ENCODE data around the gene PTRH1.
A peak's percentile ranks its signal among the peaks of the same experiment; 100 is the strongest.

Gene PTRH1

GRCh38 chr9:127707766-127708165 lies 7.7 kb downstream of the PTRH1 start:
- Histone ChIP-seq H3K27ac (ENCODE audit: low read depth, low read length) (no peak overlapping the region), H3K27me3 (ENCODE audit: control insufficient read depth, insufficient read depth, low read length) (no peaks in the 10 kb centered on the region), H3K9ac (ENCODE audit: low read length) (no peak overlapping the region), H3K36me3 (ENCODE audit: control insufficient read depth, insufficient read depth, low read length) (no peaks in the 10 kb centered on the region), H3K4me1 (ENCODE audit: control insufficient read depth, insufficient read depth, low read length) (peaks cover 14% of the 10 kb centered on the region), H3K9me3 (ENCODE audit: control insufficient read depth, insufficient read depth, low read depth, low read length) (no peaks in the 10 kb centered on the region), H3K4me3 (ENCODE audit: low read depth, low read length) (no peak overlapping the region)

GRCh38 chr9:127706836-127707241 lies 8.6 kb downstream of the PTRH1 start, which contains the start of gene CFAP157:
Gene CFAP157 (plus strand): TSS chr9:127706988. CDS start chr9:127707032, 44 bp downstream.
- Histone ChIP-seq H3K9ac (ENCODE audit: low read length) (no peak within 1 kb of the TSS), H3K27ac (ENCODE audit: low read depth, low read length) (no peak within 1 kb of the TSS), H3K4me1 (ENCODE audit: control insufficient read depth, insufficient read depth, low read length) (peaks cover 8% of the 10 kb centered on the region), H3K36me3 (ENCODE audit: control insufficient read depth, insufficient read depth, low read length) (no peaks in the 10 kb centered on the region), H3K27me3 (ENCODE audit: control insufficient read depth, insufficient read depth, low read length) (no peaks in the 10 kb centered on the region), H3K4me3 (ENCODE audit: low read depth, low read length) (no peak within 1 kb of the TSS), H3K9me3 (ENCODE audit: control insufficient read depth, insufficient read depth, low read depth, low read length) (no peaks in the 10 kb centered on the region)

- Histone ChIP-seq H3K4me3 (ENCODE audit: low read depth, low read length) (no peak overlapping the region), H3K4me1 (ENCODE audit: control insufficient read depth, insufficient read depth, low read length) (no peaks in the 10 kb centered on the region; the same call in 1 of the 2 replicates), H3K9ac (ENCODE audit: low read length) (no peak overlapping the region), H3K27ac (ENCODE audit: low read depth, low read length) (no peak overlapping the region), H3K36me3 (ENCODE audit: control insufficient read depth, insufficient read depth, low read length) (no peaks in the 10 kb centered on the region), H3K27me3 (ENCODE audit: control insufficient read depth, insufficient read depth, low read length) (no peaks in the 10 kb centered on the region), H3K9me3 (ENCODE audit: control insufficient read depth, insufficient read depth, low read depth, low read length) (no peaks in the 10 kb centered on the region)
These were observed 9.7 kb downstream of the PTRH1 start for GRCh38 chr9:127705577-127706379.

GRCh38 chr9:127703289-127703946 lies 12.0 kb downstream of the PTRH1 start:
- Histone ChIP-seq H3K9me3 (ENCODE audit: control insufficient read depth, insufficient read depth, low read depth, low read length) (no peaks in the 10 kb centered on the region), H3K27ac (ENCODE audit: low read depth, low read length) (no peak overlapping the region), H3K4me3 (ENCODE audit: low read depth, low read length) (no peak overlapping the region), H3K4me1 (ENCODE audit: control insufficient read depth, insufficient read depth, low read length) (no peaks in the 10 kb centered on the region; the same call in 1 of the 2 replicates), H3K36me3 (ENCODE audit: control insufficient read depth, insufficient read depth, low read length) (no peaks in the 10 kb centered on the region), H3K9ac (ENCODE audit: low read length) (no peak overlapping the region), H3K27me3 (ENCODE audit: control insufficient read depth, insufficient read depth, low read length) (no peaks in the 10 kb centered on the region)

- H3K9me3 ChIP-seq (ENCODE audit: control insufficient read depth, insufficient read depth, low read depth, low read length): no peaks in the 10 kb centered on the region
These were observed 14.7 kb downstream of the PTRH1 start for GRCh38 chr9:127700594-127701255.

GRCh38 chr9:127700140-127700539 lies 15.3 kb downstream of the PTRH1 start:
- no peak overlapping the region for H3K9ac ChIP-seq (ENCODE audit: low read length)
- H3K27me3 ChIP-seq (ENCODE audit: control insufficient read depth, insufficient read depth, low read length): no peaks in the 10 kb centered on the region
- H3K27ac ChIP-seq (ENCODE audit: low read depth, low read length): no peak overlapping the region
- H3K4me1 ChIP-seq (ENCODE audit: control insufficient read depth, insufficient read depth, low read length): no peaks in the 10 kb centered on the region; the same call in 1 of the 2 replicates
- H3K9me3 ChIP-seq (ENCODE audit: control insufficient read depth, insufficient read depth, low read depth, low read length): no peaks in the 10 kb centered on the region
- H3K36me3 ChIP-seq (ENCODE audit: control insufficient read depth, insufficient read depth, low read length): no peaks in the 10 kb centered on the region
- no peak overlapping the region for H3K4me3 ChIP-seq (ENCODE audit: low read depth, low read length)

More at GRCh38 chr9:127700594-127701255, 14.7 kb downstream of the PTRH1 start:
- no peak overlapping the region for H3K9ac ChIP-seq (ENCODE audit: low read length)
- no peaks in the 10 kb centered on the region for H3K27me3 ChIP-seq (ENCODE audit: control insufficient read depth, insufficient read depth, low read length)
- no peaks in the 10 kb centered on the region; the same call in 1 of the 2 replicates for H3K4me1 ChIP-seq (ENCODE audit: control insufficient read depth, insufficient read depth, low read length)
- H3K27ac ChIP-seq (ENCODE audit: low read depth, low read length): no peak overlapping the region
- no peaks in the 10 kb centered on the region for H3K36me3 ChIP-seq (ENCODE audit: control insufficient read depth, insufficient read depth, low read length)
- no peak overlapping the region for H3K4me3 ChIP-seq (ENCODE audit: low read depth, low read length)

- H3K36me3 ChIP-seq (ENCODE audit: control insufficient read depth, insufficient read depth, low read length): no peaks in the 10 kb centered on the region
- H3K27me3 ChIP-seq (ENCODE audit: control insufficient read depth, insufficient read depth, low read length): no peaks in the 10 kb centered on the region
- H3K4me1 ChIP-seq (ENCODE audit: control insufficient read depth, insufficient read depth, low read length): no peaks in the 10 kb centered on the region
- peak overlapping the region; percentile 53 for H3K4me3 ChIP-seq (ENCODE audit: low read depth, low read length)
- peak overlapping the region; percentile 77 for H3K9ac ChIP-seq (ENCODE audit: low read length)
- no peaks in the 10 kb centered on the region for H3K9me3 ChIP-seq (ENCODE audit: control insufficient read depth, insufficient read depth, low read depth, low read length)
- no peak overlapping the region for H3K27ac ChIP-seq (ENCODE audit: low read depth, low read length)
These were observed 16.3 kb downstream of the PTRH1 start for GRCh38 chr9:127698985-127699670.

- no peaks in the 10 kb centered on the region for H3K9me3 ChIP-seq (ENCODE audit: control insufficient read depth, insufficient read depth, low read depth, low read length)
- no peaks in the 10 kb centered on the region for H3K27me3 ChIP-seq (ENCODE audit: control insufficient read depth, insufficient read depth, low read length)
- H3K9ac ChIP-seq (ENCODE audit: low read length): no peak overlapping the region
- H3K4me3 ChIP-seq (ENCODE audit: low read depth, low read length): no peak overlapping the region
- no peak overlapping the region for H3K27ac ChIP-seq (ENCODE audit: low read depth, low read length)
- H3K36me3 ChIP-seq (ENCODE audit: control insufficient read depth, insufficient read depth, low read length): no peaks in the 10 kb centered on the region
- H3K4me1 ChIP-seq (ENCODE audit: control insufficient read depth, insufficient read depth, low read length): no peaks in the 10 kb centered on the region
These were observed 17.1 kb downstream of the PTRH1 start for GRCh38 chr9:127698386-127698785.

- no peaks in the 10 kb centered on the region for H3K36me3 ChIP-seq (ENCODE audit: control insufficient read depth, insufficient read depth, low read length)
- H3K27ac ChIP-seq (ENCODE audit: low read depth, low read length): no peak overlapping the region
- H3K9me3 ChIP-seq (ENCODE audit: control insufficient read depth, insufficient read depth, low read depth, low read length): no peaks in the 10 kb centered on the region
- H3K27me3 ChIP-seq (ENCODE audit: control insufficient read depth, insufficient read depth, low read length): no peaks in the 10 kb centered on the region
- no peak overlapping the region for H3K9ac ChIP-seq (ENCODE audit: low read length)
- no peaks in the 10 kb centered on the region for H3K4me1 ChIP-seq (ENCODE audit: control insufficient read depth, insufficient read depth, low read length)
- H3K4me3 ChIP-seq (ENCODE audit: low read depth, low read length): no peak overlapping the region
These were observed 17.9 kb downstream of the PTRH1 start for GRCh38 chr9:127697575-127697974.

GRCh38 chr9:127694890-127695720 lies 20.4 kb downstream of the PTRH1 start:
- Histone ChIP-seq H3K4me1 (ENCODE audit: control insufficient read depth, insufficient read depth, low read length) (no peaks in the 10 kb centered on the region), H3K27me3 (ENCODE audit: control insufficient read depth, insufficient read depth, low read length) (no peaks in the 10 kb centered on the region), H3K27ac (ENCODE audit: low read depth, low read length) (no peak overlapping the region), H3K4me3 (ENCODE audit: low read depth, low read length) (no peak overlapping the region), H3K9ac (ENCODE audit: low read length) (no peak overlapping the region), H3K36me3 (ENCODE audit: control insufficient read depth, insufficient read depth, low read length) (peaks cover 10% of the 10 kb centered on the region; the same call in 1 of the 2 replicates), H3K9me3 (ENCODE audit: control insufficient read depth, insufficient read depth, low read depth, low read length) (no peaks in the 10 kb centered on the region)

Data from HUES6 (cell line).